Embryonic facial prominence (tissue), 1 donor: ENCODE results near the gene TAS2R20.

ENCODE experiments used
- DNase-seq: peaks from one replicate; pipeline ENCODE4 v3.0.0-alpha.2; 2016; ENCODE audit errors: extremely low spot score

Gene TAS2R20

GRCh38 chr12:10959804-10960203 is 38.3 kb downstream of the TAS2R20 start:
- DNase-seq, result no peak

- no peak for DNase-seq
Measured at GRCh38 chr12:10957741-10958140, 40.4 kb downstream of the TAS2R20 start.

DNA sequence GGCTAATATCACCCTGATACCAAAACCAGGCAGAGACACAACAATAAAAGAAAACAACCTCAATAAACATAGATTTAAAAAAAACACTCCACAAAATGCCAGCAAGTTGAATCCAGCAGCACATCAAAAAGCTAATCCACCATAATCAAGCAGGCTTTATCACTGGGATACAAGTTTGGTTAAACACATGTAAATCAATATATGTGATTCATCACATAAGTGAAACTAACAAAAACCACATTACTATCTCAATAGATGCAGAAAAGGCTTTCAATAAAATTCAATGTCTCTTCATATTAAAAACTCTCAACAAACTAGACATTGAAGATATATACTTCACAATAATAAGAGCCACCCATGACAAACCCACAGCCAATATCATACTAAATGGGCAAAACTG is 42.0 kb downstream of the TAS2R20 start:
- DNase-seq, result no peak

- DNase-seq, result no peak
Measured at GRCh38 chr12:10952645-10953044, 45.5 kb downstream of the TAS2R20 start.
